Right hindlimb (tissue), 1 donor: ENCODE measurements around the gene GALNT12.

ENCODE experiments used
- DNase-seq: peaks from one replicate; pipeline ENCODE4 v3.0.0-alpha.2; 2018

GALNT12 gene

DNA sequence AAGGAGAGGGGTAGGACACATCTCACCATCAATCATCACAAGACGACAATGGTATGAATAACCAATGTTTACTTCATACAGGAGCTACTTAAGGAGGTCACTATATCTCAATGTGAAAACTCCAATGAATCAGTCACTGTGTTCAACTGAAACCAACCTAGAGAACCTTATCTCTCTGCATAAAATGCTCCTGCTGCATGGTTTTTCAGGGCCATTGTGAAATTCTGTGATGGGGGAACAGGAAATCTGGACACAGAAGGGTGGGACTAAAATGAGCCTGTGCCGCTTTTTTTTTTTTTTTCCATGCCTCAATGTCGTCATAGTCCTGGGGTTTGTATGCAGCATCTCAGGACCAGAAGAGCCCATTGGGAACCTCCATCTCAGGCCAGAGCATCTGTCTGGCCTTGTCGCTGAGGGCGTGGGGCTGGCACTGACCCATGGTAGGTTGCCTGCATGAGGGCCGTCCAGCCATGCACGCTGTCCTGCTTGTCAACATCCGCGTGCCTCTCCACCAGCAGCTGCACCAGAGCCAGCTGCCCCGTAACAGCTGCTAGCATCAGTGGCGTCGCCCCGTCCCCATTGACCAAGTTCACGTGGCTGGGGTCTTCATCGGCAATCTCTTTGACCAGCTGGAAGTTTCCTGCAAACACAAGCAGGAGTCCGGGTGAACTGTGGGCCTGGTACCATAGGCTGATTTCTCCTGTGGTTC lies 23.8 kb upstream of the GALNT12 start:
- DNase-seq: peak; percentile 68

DNA sequence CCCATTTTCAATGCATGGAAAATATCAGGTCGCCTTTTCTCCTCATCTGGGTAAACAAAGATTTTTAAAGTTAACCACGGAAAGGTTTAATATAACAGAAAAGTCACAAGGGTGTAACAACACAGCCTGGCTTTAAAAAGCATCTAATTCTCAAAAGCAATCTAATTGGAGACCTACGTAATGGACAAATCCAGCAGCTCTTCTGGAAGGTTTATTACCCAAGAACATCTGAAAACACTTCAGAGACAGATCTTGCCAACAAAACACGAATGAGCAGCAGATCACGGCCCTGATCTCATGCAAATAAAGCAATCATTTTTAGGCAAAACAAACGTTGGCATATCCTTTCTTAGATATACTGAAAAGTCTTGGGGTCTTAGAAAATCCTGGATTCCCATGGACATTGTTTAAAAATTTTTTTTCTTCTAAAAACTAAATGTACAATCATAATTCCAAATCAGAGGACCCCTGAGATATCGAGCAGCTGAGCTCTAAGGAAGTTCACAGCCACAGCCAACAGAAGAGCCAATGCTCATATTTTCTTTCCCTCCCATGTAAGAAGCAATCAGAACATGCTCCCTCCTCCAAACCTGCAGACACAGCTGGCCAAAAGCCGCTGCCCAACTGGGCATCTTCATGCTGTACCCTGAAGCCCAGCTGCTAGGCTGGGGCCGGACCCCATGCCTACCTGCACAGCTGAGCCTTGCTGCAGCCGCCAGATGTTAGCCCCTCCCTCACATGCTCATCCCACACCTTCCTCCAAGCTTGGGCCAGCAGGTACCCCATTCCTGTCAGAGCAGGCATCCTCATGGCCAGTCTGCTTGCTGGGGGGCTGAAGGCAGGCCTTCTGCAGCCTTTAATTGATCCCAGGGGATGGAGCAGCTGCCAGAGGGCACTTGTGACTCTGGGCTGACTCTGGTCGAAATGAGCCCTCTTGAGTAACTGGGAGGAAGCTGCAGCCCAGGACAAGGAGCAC lies 22.4 kb upstream of the GALNT12 start:
- no peak for DNase-seq

DNA sequence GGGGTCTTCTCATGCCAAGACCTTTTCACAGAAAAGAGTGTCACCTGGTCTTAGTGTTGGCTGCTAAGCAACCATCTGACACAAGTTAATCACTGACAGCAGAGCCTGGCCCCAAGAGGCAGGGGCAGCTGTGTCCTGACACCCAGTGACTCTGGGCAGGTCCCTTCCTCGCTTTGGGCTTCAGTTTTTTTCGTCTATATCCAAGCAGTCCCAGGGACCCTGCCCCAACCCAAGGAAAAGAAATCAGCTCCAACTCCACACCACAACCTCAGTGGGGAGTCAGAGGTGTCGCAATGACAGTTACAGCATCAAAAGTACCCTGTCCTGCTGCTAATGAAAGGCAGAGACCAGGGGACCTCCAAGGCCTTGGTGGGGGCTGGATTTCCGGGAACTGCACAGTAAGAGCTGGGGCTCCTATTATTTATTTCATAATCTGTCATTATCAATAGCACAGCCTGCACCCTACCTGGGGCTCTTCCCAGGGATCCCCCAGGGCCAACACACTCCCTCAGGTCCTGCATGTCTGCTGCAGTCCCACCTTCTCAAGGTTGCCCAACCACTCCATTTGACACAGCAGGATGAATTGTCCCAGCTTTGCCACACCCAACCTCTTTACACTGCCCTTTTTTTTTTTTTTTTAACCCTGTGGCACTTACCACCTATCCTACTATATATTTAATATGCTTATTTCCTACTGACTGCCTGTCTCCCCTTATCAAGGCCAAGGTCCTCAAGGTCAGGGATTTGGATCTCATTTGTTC lies 20.5 kb upstream of the GALNT12 start:
- no peak for DNase-seq

DNA sequence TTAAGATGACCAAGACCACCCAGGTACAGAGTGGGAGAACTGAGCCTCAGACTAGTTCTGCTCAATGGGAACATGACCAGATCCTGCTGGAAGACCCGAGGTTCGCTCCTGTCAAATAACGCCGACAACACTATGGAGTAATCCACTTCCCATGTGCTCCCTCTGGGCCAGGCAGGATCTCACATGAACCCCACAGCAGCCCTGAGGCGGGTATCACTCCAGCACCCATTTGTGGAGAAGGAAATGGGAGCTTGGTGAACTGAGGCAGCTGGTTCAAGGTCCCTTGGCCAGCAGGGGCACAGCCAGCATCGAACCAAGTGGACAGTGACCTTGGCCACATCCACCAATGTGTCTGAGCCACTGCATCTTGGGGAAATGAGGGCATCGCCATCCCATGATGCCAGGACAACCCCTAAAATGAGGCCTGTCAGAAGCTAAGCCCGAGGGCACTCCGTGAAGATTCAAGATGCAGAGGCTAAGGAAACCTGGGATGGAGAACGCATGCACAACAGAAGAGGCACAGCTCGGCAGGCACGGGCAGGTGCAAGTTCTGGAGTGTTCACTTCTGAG lies 19.6 kb upstream of the GALNT12 start:
- DNase-seq: no peak

DNA sequence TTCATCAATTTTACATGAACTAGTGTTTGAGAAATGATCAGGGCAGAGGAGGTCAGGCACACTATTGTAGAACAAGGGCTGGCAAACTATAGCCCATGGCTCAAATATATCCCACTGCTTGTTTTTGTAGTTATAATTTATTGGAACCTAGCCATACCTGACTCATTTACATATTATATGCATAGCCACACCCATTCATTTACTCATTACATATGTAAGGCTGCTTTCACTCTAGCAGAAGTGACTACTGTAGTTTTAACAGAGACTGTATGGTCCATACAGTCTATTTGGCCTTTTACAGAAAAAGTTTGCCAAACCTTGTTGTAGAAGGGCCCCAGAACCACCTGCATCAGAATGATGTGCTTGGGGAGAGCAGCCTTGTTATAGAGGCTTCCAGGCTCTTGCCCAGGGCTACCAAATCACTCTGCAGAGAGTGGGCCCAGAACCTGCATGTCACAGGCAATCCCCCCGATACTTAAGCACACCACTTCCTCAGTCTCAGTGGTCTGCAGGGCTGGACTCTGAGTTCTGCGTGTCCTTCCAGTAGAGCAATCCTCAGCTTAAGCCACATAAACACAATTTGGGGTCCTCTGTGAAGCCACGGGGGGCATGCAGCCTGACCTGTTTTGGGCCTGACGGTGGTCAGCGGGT lies 17.9 kb upstream of the GALNT12 start:
- DNase-seq: no peak

DNA sequence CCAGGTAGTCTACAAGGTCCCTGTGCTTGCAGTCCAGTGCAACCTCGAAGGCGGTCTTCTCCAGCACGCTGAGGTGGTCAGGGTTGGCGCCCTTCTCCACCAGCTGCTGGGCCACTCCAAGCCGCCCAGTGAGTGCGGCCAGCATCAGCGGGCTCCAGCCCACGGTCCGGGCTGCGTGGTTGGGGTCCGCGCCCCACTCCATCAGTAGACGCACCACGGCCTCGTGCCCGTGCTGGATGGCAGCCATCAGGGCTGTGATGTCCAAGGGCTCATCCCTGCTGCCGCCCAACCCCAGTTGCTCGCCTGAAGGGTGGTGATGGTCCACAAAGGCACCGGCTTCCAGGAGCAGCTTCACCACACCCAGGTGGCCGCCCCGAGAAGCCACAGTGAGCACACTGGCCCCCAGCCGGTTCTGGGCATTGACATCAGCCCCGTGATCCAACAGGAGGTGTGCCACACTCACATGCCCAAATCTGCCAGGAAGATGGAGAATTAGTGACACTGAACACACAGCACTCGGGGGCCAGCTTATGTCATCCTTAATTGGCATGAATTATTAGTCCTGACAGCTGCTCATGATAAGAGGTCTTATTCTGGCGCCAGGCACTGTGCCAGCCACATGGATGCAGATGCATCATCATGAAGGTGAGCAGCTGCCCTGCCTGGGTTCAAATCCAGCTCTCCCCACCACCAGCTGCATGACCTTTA lies 17.2 kb upstream of the GALNT12 start:
- DNase-seq: no peak

DNA sequence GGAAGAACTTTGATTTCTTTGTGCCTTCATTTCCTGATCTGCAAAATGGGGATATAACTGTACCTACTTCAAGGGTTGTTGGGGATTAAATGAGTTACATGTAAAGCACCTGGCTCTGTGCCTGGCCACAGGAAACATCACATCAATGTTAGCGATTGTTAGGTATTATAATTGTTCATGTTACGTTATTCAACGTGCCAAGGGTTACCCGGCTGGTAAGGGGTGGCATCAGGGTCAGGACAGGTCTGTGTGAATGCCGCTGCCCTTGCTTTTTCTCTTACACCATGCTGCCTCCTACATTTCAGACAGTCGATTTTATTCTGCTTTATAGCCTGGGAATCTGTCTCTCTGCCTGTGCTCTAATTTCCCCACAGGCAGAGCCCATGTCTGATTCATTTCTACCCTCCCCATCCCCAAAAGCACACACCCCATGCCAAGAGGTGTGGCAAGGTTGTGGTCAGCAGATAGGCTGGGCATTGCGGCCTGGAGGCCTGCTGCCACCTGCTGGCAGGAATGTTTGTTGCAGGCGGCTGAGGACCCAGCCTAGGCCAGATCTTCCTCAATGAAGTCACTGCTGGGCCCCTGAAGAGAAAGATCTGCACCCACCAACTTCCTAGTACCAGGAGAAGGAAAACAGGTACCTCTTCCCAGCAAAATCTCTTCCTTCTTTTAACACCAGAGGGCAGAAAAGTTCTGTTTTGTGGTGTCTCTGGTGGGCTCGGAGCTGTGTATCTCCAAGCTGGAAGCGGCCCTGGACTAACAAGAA lies 16.4 kb upstream of the GALNT12 start:
- peak; percentile 87 for DNase-seq

DNA sequence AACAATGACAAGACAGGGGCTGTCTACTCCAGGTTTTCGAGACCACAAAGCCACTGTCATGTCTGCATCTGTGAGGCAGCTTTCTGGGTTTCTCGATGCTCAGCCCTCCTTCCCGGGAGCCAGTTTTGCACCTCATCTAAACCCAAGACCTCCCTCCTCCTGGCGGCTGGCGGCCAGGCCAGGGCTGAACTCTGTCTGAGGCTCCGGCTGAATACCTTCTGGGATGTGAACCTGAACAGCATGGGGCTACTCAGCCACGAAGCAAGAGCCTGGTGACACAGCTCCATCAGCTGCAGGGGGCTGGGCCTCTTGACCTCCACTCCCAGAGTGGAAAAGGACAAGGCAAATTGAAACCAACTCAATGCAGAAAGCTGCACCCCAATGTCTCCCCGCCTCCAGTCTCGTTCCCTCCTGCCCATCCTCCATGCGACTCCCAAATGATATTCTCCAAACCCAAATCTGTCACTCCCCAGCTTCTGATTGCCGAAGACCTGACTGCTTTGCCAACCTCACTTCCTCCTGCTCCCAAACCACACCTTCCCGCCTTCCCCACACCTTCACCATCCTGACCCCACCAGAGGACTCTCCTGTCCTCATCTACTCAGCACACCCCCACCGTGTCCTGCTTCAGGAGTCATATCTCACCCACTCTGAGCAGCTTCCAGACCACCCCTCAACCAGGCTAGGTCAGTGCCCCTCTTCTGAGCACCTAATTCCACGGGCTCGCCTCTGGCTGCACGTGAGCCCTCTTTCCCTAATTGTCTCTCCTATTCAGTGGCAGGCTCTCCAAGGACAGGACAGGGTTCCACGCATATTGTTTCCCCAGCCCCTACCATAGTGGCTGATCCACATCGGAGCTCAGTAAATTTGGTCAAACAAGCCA lies 15.6 kb upstream of the GALNT12 start:
- no peak for DNase-seq

DNA sequence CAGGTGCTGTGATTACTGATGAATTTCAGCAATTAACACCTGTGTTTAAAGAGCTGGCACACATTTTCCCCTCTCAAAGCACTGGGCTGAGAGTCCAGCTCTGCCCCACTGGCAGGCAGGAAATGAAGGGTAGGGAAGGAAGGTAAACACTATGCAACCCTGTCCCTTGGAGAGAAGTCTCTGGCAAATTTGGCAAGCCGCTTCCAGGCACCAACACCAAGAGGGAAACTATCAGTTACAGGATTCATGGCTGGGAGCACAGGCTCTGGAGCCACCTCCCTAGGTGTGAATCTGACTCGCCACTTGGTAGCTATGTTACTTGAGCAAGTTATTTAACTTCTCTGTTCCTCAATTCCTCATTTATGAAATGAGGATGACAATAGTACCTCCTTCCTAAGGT lies 14.4 kb upstream of the GALNT12 start:
- no peak for DNase-seq

DNA sequence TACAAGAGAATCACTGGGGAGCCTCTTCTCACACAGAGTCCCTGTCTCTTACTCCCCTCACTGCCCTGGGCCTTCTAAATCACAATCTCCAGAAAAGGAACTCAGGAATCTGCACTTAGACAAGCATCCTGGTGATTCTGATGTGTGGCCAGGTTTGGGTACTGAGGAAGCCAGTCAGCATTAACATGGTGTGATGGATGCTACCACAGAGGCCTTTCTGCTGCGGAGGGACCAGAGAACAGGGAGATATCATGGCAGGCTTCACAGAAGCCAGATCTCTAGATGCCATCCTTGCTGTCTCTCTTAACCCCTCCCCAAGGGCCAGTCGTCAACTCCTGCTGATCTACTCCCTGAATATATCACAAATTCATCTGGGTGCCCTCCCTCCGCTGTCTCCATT lies 12.7 kb upstream of the GALNT12 start:
- DNase-seq: no peak

DNA sequence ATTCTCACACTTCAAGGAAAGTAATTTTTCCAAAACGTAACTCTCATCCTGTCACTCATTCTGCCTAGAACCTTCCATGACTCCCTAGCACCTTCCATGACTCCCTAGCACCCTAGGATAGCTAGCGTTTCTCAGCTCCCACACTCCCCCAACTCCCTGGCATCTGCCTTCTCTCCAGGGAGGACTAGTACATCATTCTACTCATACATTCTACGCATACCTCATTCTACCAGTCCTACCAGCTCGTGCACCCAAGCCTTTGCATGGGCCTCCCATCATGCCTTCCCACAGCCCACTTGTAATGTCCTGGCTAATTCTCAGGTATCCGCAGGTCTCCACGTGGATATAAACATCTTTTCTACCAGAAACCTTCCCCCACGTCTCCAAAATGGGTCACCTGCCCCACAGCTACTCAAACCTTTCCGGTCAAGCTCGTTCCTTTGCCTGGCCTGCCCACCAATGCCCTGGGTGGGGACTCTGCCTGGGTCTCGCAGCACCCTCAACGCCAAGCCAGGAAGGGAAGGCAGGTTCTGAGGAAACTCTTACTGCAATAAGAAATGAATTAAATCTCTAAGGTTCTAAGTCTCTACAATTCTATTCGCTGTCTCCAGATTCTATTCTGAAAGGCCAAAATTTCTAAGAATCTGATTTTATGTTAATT lies 12.0 kb upstream of the GALNT12 start:
- no peak for DNase-seq

DNA sequence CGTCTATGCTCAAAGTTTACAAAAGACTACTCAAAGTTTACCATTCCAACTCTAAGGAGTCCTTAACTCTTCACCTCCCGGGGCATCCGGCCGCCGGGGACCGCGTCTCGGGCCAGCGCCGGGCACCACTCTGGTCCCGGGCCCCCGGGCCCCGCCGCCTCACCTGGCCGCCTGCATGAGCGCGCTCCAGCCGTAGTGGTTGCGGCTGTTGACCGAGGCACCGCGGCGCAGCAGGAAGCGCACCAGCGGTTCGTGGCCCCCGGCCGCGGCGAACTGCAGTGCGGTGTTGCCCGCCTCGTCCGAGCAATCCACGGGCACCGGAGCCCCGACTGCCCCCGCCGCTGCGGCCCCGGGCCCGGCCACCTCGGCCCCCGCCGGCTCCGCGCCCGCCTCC lies 11.5 kb upstream of the GALNT12 start:
- DNase-seq: no peak

DNA sequence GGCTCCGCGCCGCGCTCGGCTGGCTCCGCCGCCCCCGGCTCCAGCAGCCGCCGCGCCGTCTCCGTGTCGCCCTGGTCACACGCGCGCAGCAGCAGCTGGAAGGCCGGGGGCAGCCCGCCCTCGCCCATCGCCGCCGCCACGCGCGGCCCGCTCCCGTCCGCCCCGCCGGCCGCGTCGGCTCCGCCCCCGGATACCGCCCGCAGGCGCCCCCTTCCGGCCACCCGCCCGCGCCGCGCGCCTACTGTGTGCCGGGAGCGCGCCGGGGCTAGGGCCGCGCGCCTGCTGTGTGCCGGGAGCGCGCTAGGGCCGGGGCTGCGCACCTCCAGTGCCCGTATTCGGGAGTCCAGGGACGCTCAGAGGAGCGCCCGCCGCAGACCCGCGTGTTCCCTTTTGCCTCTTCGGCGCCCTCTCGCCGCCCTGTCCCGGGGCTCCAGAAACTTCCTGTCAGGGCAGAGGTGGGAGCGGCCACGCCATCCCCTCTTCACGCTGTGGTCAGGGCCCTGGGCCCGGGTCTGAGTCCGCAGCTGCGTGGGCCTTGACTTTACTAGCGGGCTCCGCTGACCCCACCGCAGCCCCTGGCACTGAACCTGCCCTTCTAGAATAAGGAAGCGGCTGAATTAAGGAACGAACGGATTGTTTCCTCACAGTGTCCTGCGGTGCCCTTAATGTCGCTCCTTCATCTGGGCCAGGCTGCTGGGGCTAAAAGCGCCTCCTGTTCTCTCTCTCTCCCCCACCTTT lies 10.9 kb upstream of the GALNT12 start, which contains the start of gene ANKS6:
Gene ANKS6 (minus strand): TSS at position 192 of the 738 bp plus-strand sequence. CDS start 64 bp downstream, at position 128.
- peak; percentile 87 for DNase-seq

DNA sequence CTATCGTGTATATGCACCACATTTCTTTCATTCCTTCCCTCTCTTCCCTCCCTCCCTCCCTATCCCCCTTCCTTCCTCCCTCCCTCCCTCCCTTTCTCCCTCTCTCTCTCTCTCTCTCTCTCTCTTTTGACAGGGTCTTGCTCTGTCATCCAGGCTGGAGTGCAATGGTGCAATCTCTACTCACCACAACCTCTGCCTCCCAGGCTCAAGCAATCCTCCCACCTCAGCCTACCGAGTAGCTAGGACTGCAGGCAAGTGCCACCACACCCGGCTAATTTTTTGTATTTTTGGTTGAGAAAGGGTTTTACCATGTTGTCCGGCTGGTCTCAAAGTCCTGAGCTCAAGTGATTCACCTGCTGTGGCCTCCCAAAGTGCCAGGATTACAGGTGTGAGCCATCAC lies 10.0 kb upstream of the GALNT12 start:
- DNase-seq: no peak

DNA sequence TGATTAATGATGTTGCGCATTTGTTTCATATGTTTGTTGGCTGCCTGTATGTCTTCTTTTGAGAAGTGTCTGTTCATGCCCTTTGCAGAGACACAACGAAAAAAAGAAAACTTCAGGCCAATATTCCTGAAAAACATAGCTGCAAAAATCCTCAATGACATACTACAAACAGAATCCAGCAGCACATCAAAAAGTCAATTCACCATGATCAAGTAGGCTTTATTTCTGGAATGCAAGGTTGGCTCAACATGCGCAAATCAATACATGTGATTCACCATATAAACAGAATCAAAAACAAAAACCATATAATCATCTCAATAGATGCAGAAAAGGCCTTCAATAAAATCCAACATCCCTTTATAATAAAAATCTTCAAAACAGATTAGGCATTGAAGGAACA lies 9.2 kb upstream of the GALNT12 start:
- no peak for DNase-seq

DNA sequence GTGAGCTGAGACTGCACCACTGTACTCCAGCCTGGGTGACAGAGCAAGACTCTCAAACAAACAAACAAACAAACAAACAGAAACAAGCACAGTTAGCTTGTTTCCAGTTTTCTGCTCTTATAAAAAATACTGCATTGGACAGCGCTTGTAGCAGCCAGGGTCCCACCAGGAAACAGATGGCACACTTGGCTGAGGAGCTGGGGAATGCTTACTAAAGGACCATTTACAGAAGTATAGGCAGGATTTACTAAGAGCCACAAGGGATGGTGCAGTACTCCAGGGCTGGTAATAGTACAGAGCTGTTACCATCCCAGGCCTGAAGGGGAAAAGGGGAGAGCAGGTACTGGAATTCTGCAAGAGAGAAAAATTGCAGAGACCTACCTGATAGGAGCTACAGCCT lies 5.9 kb upstream of the GALNT12 start:
- DNase-seq: no peak

DNA sequence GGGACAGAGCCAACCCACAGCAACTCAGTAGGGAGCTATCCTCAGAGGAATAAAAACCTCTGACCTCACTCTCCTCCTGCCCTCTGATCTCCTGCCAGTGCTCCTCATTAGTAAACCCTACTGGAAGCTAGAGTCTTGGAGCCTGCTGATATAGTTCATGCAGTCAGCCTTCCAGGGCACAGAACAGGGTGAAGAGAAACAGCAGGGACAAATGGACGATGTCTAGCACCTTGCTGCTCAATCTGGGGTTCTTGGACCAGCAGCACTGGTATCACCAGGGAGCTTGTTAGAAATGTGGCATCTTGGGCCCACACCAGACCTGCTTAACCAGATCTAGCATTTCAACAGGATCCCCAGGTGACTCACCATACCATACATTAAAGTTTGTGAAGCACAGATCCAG lies 5.5 kb upstream of the GALNT12 start:
- no peak for DNase-seq

DNA sequence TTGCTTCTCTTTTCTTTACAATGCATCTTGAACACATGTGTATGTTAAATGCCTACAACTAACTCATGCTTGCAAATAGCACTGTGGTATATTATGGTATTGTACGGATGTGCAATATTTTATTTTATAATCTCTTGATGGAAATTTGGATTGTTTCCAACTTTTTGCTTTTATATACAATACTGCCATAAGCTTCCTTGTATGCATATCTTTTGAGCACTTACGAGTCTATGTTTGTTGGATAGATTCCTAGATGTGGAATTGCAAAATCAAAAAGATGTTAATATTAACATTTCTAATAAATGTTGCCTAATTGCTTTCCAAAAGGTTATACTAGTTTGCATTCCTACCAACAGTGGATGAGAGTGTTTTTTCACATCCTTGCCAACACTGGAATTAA lies 3.4 kb upstream of the GALNT12 start:
- no peak for DNase-seq
